Epithelial cell of esophagus (primary cell): Measurements from ENCODE around the gene PROB1.

Source experiments
- DNase-seq: peaks from one replicate; pipeline ENCODE4 v3.0.0; 2010; ENCODE audit warnings: low read depth
- H3K4me3 ChIP-seq: 2 replicates; pipeline ENCODE4 v1.5.1; 2011; ENCODE audit warnings: mild to moderate bottlenecking, low read length, control low read depth
- CTCF ChIP-seq: IDR thresholded peaks from 2 replicates; pipeline ENCODE4 v1.5.1; 2011; ENCODE audit warnings: low read depth, mild to moderate bottlenecking, low read length, control low read depth, inconsistent platforms; ENCODE audit not compliant: insufficient read depth; ENCODE audit errors: missing control alignments

The PROB1 gene

GRCh38 chr5:139403787-139404483 is 9.0 kb upstream of the PROB1 start, which contains the start of gene SPATA24:
Gene SPATA24 (minus strand): TSS chr5:139404089. CDS start chr5:139404060, 29 bp downstream.
- H3K4me3 ChIP-seq, result peak within 1 kb of the TSS; percentile 69
- no peak for TF ChIP-seq CTCF
- peak; percentile 96 for DNase-seq

DNA sequence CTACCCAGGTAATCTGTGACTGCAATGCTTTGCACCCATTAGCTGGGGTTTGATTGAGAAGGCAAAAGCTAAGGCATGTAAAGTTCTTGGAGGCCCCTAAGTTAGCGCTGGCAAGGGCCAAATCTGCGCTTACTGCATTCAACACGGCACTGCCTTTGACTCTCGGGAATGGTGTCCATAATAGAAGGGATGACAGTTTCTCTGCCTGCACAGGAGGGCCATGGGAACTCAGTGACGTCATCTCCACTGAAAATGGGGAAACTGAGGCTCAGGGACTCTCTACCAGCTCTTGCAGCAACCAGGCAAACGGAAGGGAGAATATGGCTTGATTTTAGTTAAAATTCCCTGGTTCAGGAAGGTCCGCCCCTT is 8.5 kb upstream of the PROB1 start:
- peak overlapping the region; percentile 69 for H3K4me3 ChIP-seq
- DNase-seq, result no peak
- no peak for TF ChIP-seq CTCF

- peak; percentile 34 for DNase-seq
- H3K4me3 ChIP-seq, result no peak overlapping the region
- TF ChIP-seq CTCF, result peak; percentile 40
Measured at GRCh38 chr5:139402561-139403158, 7.8 kb upstream of the PROB1 start.

- H3K4me3 ChIP-seq, result no peak overlapping the region
- DNase-seq, result no peak
- TF ChIP-seq CTCF, result no peak
Measured at GRCh38 chr5:139401546-139401945, 6.6 kb upstream of the PROB1 start.

DNA sequence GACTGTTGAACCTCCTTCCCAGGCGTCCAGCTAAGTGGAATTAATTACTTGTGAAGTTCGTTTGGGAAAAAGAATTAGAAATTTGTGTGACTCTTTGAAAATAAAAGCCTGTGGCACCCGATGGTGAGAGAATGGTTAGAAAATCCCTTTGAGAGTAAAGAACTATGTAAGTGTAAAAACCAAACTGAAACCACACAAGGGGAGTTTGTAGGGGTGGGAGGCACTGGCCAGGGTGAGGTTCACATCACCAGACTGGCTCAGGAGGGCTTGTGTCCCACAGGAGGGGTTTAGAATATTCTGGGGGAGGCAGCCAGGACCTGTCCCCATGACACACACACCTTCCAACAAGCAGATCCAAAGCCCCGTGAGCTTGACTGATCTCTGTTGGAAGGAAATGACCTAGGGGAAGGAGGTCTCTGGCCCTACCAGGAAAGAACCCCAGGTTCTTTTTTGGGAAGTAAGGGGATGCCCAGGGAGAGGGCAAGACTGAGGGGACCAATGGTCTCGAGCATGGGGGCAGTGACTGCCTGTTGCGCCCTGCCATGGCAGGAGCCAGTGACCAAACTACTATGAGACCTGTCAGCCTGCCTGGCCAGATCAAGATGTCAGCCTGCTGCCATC is 4.7 kb upstream of the PROB1 start:
- H3K4me3 ChIP-seq, result no peak overlapping the region
- DNase-seq, result no peak
- no peak for TF ChIP-seq CTCF

DNA sequence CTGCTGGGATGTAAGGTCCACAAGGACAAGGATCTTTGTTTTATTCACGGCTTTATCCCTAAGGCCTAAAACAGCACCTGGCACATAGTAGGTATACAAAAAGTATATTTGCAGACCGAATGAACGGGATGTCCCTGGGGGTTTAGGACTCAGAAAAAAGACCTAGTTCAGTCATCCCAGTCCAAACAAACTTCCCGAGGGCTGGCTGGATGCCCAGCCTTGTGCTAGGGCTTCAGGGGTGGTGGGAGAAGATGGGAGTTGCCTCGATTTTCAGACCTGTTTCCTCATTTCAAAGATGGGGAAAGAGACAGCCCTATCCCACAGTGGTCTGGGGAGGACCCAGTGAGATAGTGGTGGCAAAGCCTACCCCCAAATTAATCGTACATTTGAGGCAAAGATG is 3.0 kb upstream of the PROB1 start:
- no peak for DNase-seq
- no peak overlapping the region for H3K4me3 ChIP-seq
- TF ChIP-seq CTCF, result no peak
